Dedifferentiated amniotic fluid mesenchymal stem cell (primary cell): Measurements from ENCODE around the gene SPDYE2B.
"Not testable (repeated sequence)": the region's sequence is repeated elsewhere in the genome, so short reads cannot be mapped to it uniquely, and the experiment has no call there.

ENCODE experiments used
- DNase-seq: peaks from one replicate; pipeline ENCODE4 v3.0.0-alpha.2; 2016; ENCODE audit errors: extremely low spot score

Gene SPDYE2B

GRCh38 chr7:102643404-102643803 is 6.7 kb upstream of the SPDYE2B start:
- DNase-seq, result not testable (repeated sequence)

GRCh38 chr7:102647813-102648212 is 2.3 kb upstream of the SPDYE2B start:
- not testable (repeated sequence) for DNase-seq

- DNase-seq, result not testable (repeated sequence)
These were observed 14.6 kb downstream of the SPDYE2B start for GRCh38 chr7:102664765-102665164.

GRCh38 chr7:102666850-102667249 is 16.7 kb downstream of the SPDYE2B start:
- DNase-seq, result not testable (repeated sequence)

- DNase-seq, result not testable (repeated sequence)
These were observed 17.4 kb downstream of the SPDYE2B start for GRCh38 chr7:102667523-102667922.

GRCh38 chr7:102671166-102671955 is 21.2 kb downstream of the SPDYE2B start, which contains the start of gene POLR2J2:
Gene POLR2J2 (minus strand): TSS chr7:102671663. CDS start chr7:102671601, 62 bp downstream.
- peak; percentile 23 for DNase-seq

GRCh38 chr7:102671956-102672307 is 21.8 kb downstream of the SPDYE2B start:
- not testable (repeated sequence) for DNase-seq

GRCh38 chr7:102673447-102674067 is 23.4 kb downstream of the SPDYE2B start:
- DNase-seq, result not testable (repeated sequence)

GRCh38 chr7:102675545-102675944 is 25.4 kb downstream of the SPDYE2B start:
- DNase-seq, result not testable (repeated sequence)

GRCh38 chr7:102680780-102681179 is 30.7 kb downstream of the SPDYE2B start:
- not testable (repeated sequence) for DNase-seq

GRCh38 chr7:102682560-102682959 is 32.4 kb downstream of the SPDYE2B start:
- DNase-seq, result not testable (repeated sequence)

- not testable (repeated sequence) for DNase-seq
These were observed 38.3 kb downstream of the SPDYE2B start for GRCh38 chr7:102688299-102689036.

- DNase-seq, result not testable (repeated sequence)
These were observed 39.5 kb downstream of the SPDYE2B start for GRCh38 chr7:102689436-102690282.

GRCh38 chr7:102690602-102691001 is 40.5 kb downstream of the SPDYE2B start:
- DNase-seq, result not testable (repeated sequence)

- not testable (repeated sequence) for DNase-seq
These were observed 43.9 kb downstream of the SPDYE2B start for GRCh38 chr7:102694008-102694407.

- DNase-seq, result not testable (repeated sequence)
These were observed 45.0 kb downstream of the SPDYE2B start for GRCh38 chr7:102695033-102695552.

GRCh38 chr7:102696009-102696408 is 45.9 kb downstream of the SPDYE2B start:
- not testable (repeated sequence) for DNase-seq

- DNase-seq, result not testable (repeated sequence)
These were observed 47.8 kb downstream of the SPDYE2B start for GRCh38 chr7:102697642-102698512.

GRCh38 chr7:102698962-102699750 is 49.0 kb downstream of the SPDYE2B start:
- not testable (repeated sequence) for DNase-seq
